COR-L47 (cell line): Measurements from ENCODE around the gene GRID1.
"Not testable (repeated sequence)": the region's sequence is repeated elsewhere in the genome, so short reads cannot be mapped to it uniquely, and the experiment has no call there.

Experiments
- DNase-seq: peaks from one replicate; lab custom pipeline; 2025; lab: John Stamatoyannopoulos, UW

GRID1 gene

GRCh38 chr10:86253091-86254072 is 113.2 kb downstream of the GRID1 start:
- no peak for DNase-seq

GRCh38 chr10:86252556-86252955 is 114.0 kb downstream of the GRID1 start:
- no peak for DNase-seq

GRCh38 chr10:86252079-86252478 is 114.5 kb downstream of the GRID1 start:
- DNase-seq = no peak

- no peak for DNase-seq
Measured at GRCh38 chr10:86251426-86251825, 115.2 kb downstream of the GRID1 start.

GRCh38 chr10:86250399-86250798 is 116.2 kb downstream of the GRID1 start:
- DNase-seq = no peak

GRCh38 chr10:86249794-86250193 is 116.8 kb downstream of the GRID1 start:
- DNase-seq = no peak

- no peak for DNase-seq
Measured at GRCh38 chr10:86248062-86248461, 118.5 kb downstream of the GRID1 start.

- no peak for DNase-seq
Measured at GRCh38 chr10:86247588-86247987, 119.0 kb downstream of the GRID1 start.

GRCh38 chr10:86247073-86247472 is 119.5 kb downstream of the GRID1 start:
- no peak for DNase-seq

- no peak for DNase-seq
Measured at GRCh38 chr10:86246279-86246940, 120.2 kb downstream of the GRID1 start.

- no peak for DNase-seq
Measured at GRCh38 chr10:86245015-86245394, 121.6 kb downstream of the GRID1 start.

- peak; percentile 10 for DNase-seq
Measured at GRCh38 chr10:86244297-86245014, 122.1 kb downstream of the GRID1 start.

GRCh38 chr10:86243651-86244155 is 122.9 kb downstream of the GRID1 start:
- no peak for DNase-seq

- no peak for DNase-seq
Measured at GRCh38 chr10:86242761-86243160, 123.8 kb downstream of the GRID1 start.

- DNase-seq = not testable (repeated sequence)
Measured at GRCh38 chr10:86238089-86238488, 128.5 kb downstream of the GRID1 start.

GRCh38 chr10:86234541-86235270 is 131.9 kb downstream of the GRID1 start:
- DNase-seq = no peak

- DNase-seq = no peak
Measured at GRCh38 chr10:86234107-86234506, 132.5 kb downstream of the GRID1 start.

GRCh38 chr10:86233131-86233530 is 133.5 kb downstream of the GRID1 start:
- DNase-seq = no peak

- no peak for DNase-seq
Measured at GRCh38 chr10:86232644-86233043, 134.0 kb downstream of the GRID1 start.

- DNase-seq = no peak
Measured at GRCh38 chr10:86231796-86232560, 134.6 kb downstream of the GRID1 start.
